NCI-H2196 treated with DMSO at 0.1 percent for 48 hours (cell line): ENCODE data around the gene ZBTB16.

Experiments
- DNase-seq: peaks from one replicate; lab custom pipeline; 2025; ENCODE audit not compliant: unreplicated experiment; lab: John Stamatoyannopoulos, UW

The ZBTB16 gene

DNA sequence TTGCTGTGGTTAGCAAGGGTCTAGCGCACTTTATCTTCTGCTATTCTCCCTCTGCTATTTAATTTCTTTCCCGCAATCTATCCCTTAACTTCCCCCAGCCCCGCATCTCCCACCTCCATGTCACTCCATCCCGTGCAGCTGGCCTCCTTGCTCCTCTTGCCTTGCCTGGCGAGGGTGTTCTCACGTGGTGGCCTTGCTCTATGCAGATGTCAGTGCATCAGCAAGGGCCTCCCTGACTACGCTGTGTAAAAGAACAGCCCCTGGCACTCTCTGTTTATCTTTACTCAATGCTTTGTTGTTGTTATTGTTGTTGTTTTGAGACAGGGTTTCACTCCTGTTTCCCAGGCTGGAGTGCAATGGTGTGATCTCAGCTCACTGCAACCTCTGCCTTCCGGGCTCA is 122.2 kb downstream of the ZBTB16 start:
- DNase-seq = no peak

DNA sequence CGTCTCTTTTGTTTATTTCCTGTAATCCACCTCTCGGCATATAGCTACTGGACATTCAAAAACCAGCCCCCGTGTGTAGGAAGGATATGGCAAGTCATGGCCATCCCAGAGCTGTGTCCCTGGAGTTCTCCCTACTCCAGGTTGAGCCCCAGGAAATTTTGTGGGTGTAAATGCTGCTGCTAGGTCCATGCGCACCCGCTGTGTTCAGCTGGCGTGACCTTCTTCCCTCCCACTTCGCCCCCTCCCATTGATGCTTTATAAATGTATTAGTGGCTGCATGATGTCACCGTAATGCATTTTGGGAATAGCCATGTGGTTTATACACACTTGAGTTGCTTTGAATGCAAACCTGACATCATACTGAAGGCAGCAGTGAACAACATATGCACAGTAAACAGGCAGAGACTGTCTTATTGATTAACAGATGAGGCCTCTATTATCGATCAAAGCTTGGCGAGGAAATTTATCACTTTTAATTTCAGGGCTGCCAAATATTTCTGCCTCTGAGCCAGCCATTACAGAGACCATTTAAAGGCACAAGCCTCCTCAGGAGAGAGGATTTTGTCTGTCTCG is 123.0 kb downstream of the ZBTB16 start:
- DNase-seq = no peak

DNA sequence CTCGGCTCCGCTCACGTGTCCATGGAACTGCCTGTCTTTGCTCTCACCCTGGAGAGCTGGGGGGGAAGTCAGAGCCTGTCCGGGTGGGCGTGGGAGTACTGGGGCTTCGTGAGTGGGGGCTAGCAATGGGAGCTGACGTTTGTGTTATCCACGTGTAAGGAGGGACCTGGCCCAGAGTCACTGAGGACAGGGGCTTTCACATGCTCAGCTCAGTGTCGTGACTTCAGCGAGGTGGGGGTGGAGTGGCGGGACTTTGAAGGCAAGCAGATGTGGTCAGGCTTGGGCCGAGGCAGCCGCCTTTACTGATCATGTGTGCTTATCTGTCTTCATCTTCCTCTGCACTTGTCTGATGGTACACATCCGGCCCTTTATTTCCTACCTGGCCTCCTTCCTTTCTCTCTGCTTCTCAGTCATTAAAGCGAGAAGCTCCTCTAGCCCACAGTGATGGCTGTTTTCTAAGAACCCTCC is 123.6 kb downstream of the ZBTB16 start:
- no peak for DNase-seq

DNA sequence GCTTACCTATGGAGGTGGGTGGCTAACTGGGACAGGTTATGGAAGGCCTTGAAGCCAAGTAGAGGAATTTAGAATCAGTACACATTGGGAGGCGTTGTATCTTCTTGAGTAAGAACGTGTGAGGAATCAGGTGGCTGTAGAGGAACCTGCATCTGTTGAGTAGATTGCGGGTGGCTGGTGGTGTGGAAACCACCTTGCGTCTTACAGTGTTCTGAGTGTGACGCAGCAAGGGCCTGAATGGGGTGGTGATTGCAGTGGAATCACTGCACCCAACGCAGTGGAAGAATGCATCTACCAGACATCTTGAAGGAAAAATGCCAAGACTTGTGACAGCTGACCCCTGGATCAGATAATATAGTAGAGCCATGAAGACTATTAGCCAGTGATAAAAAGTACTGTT is 125.9 kb downstream of the ZBTB16 start:
- no peak for DNase-seq

DNA sequence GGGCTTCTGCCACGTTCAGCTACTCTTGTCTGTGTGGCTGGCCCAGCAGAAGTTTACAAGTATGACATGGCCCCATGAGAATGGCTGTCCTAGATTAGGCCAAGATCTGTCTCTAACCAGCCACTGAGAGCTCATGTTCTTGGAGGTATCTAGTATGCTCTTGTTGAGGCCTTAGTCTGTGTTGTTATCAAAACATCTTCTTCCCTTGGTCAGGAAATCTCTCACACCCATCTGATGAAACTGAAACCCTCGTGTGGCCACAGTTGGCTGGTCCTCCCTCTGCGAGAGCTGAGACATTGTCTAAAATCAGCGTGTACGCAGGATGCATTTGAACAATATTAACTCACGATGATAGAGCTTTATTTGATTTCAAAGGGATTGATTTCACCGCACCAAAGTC is 127.7 kb downstream of the ZBTB16 start:
- DNase-seq = no peak

DNA sequence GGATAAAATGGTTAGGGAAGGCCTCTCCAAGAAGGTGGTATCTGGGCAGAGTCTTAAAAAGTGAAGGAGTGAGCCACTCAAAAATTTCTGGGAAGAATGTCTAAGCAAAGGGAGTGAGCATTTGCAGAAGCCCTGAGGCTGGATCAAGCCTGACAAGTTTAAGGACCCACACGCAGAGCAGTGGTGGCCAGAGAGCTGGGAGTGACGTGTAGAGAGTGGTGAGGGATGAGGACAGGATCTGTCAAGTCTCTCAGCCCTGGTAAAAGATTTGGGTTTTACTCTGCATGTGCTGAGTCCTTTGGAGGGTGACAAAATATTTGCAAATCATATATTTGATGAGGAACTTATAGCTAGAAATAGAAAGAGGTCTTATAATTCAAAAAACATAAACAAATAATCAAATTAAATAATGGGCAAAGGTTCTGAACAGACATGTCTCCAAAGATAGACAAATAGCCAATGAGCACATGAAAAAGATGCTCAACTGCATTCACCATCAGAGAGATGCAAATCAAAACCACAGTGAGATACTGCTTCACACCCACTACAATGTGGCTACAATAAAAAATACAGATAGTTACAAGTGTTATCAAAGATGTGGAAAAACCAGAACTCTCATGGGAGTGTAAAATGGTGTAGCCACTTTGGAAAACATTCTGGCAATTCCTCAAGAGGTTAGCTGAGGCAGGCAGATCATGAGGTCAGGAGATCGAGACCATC is 129.5 kb downstream of the ZBTB16 start:
- no peak for DNase-seq

DNA sequence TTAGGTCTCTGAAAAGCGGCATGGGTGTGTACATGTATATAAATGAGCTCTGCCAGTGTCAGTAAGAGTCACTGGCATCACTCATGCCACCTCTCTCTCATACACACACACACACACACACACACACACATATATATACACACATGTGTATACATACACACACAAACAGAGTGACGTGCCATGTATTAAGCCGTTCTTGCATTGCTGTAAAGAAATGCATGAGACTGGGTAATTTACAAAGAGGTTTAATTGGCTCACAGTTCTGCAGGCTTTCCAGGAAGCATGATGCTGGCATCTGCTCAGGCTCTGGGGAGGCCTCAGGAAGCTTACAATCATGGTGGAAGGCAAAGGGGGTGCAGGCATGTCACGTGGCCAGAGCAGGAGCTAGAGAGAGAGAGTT is 131.1 kb downstream of the ZBTB16 start:
- no peak for DNase-seq

DNA sequence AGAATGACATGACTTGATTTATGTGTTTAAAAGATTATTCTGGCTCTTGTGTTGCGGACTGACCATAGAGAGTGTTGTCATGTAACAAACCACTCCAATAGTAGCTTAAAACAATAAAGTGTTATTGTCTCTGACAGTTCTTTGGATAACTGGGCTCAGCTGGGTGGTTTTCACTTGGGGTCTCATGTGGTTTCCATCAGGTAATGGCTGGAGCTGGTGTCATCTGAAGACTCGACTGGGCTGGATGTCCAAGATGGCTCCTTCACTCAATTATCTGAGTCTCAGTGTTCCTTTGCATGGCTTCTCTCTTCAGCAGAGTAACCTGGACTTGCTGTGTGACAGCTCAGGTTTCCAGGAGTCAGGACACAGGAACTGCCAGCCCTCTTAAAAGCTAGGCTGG is 132.4 kb downstream of the ZBTB16 start:
- DNase-seq = no peak

DNA sequence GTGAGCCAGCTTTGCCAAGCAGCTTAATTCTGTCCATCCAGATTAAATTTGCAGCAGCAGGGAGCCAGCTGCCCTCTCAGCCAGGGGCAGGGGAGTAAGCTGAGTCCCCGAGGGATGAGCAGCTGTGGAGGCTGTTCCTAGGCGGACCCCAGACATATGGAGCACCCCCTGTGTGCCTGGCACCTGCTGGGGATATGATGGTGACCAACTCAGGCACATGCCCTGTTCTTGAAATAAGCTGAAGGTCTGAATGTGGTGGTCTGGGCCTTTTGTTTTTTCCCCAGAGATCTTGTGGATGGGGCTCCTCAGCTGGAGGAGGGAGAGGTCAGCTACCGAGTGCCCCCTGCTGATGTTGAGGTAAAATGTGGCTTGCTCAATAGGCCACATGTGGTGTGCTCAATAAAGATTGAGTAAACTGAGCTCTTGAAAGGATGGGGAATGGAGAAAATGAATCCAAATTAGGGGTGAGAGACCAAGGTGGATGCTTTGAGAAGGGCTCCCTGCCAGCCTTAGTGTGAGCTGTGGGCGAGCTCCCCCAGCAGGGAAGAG is 133.4 kb downstream of the ZBTB16 start:
- no peak for DNase-seq

DNA sequence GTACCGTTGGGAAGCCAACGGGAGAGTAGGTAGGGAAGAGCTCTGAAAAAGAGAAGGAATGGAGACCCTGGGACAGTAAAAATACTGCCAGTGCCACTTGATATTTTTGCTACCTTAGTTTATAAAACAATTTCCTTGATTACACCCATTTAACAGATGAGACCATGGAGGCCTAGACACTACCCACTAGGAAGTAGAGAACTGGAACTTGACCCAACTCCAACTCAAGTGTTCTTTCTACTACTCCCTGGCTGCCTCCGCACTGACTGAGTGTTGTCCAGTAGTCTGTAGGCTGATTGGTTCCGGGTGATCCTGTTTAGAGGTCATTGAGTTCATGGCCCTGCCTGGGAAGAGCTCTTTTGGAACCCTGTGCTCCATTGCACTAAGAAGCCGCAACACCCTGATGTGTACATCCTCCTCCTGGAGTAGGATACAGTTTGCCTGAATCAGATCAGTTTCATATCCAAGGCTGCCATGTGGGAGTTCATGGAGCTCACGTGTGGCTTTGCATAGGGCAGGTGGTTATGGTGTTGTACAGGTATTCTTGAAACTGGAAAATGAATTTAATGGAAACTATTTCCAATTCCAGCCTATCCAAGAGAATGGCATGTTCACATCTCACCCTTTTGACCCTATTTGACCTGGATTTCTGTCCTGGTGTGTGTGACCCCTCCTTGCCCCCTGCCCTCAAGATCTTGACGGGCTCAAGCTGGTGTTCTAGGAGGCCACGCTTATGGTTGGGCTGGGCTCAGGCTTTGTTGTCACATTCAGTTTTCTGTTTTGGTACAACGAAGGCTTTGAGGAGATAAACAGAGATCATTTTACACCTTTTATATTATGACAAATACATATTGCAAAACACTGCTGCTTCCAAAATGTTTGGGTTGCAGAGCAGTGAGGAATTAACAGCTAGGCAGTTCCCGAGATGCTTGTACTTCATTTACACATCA is 134.5 kb downstream of the ZBTB16 start:
- DNase-seq = no peak

DNA sequence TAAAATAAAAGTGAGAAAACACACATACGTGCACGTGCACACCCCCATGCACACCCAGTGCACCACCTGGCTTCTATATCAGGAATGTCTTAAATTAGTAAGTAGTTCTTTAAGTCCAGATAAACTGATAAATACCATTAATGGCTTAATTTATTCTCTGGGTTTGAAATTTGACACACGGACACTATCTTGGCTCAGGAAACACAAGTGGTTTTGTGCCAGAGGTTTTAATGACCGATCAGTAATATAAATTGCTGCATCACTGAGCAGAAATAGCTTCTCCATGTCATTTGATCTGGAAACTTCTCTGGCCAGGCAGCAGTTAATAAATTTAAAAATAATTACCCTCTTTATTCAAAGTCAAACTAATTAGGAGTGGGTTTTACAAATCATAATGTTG is 135.2 kb downstream of the ZBTB16 start:
- peak; percentile 7 for DNase-seq

DNA sequence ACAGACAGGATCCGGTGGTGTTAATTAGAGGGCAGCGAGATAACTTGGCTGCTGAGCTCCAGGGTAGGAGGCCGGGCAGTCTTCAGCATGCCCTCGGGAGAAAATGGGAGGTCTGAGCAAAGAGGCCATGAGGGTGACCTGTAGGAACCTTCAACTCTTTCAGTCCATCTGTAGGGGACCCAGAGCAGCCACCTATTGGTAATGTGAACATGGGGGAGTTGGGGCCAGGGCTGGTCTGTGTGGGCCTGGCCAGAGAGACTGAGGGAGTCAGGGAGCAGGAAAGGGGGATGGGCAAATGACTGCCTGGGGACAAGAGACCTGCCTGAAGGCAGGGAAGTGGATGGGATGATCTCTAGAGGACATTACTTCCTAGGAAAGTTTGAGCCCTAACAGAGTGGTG is 135.6 kb downstream of the ZBTB16 start:
- no peak for DNase-seq

DNA sequence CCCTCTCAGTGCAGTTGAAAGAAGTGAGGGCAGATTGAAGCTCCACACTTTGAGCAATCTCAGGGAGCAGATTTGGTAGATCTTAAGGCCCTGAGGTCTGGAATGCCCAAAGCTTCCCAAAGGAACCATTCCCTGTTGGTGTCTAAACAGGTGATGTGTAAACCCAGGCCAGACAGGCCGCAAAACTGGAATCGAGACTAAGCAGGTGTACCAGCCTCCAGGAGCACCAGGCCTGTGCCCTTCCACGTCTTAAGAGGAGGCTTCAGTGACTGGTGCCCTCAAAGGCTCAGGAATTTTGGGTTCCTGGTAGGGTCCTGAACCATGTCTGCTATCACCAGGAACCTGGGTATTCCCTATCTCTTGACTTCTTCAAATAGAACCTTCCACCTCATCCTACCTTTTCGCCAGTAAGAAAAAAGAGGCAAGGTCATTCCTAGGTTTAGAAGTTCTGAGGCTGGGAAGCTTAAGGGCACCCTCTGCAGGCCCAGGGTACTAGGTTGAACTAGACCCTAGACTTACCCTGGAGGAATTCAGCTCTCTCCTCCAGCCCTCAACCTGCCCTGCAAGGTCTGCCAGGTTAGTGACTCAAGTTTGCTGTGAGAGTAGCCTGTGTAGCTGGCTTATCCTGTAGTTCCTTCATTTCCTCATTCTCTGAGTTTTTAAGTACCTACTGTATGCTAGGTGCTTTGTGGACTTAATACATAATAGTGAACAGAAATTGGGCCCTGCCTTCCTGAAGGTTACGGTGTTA is 136.6 kb downstream of the ZBTB16 start:
- peak; percentile 20 for DNase-seq

DNA sequence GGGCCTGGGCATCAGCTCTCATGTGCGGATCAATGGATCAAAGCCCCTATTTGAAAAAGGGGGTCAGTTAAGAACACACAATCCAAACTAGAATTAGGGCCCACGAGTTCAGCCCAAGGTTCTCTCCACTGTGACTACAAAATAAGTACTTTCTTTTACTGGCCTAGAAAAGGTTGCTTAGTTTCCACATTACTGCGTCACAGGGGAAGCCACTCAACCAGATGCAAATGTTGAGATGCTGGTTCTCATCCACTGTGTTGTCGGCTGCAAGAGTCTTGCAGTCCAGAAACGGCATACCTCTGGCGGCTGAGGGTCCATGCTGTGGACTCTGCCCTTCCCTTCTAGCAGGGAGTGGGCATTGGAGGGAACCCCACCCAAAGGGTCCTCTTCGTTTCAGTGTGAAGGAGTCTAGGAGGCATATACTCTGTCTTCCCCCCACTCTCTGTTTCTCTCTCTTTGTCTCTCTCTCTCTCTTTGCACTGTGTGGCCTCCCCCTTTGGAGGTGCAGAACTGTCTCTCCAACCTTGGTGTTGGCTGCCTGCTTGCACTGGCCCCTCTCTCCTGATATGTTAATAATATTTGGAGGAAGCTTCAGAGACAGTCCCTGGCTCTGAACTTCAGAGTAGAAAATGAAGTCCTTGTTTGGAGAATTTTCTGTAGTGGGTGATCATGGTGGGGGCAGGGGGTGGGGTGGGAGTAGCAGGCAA is 137.6 kb downstream of the ZBTB16 start:
- DNase-seq = no peak

DNA sequence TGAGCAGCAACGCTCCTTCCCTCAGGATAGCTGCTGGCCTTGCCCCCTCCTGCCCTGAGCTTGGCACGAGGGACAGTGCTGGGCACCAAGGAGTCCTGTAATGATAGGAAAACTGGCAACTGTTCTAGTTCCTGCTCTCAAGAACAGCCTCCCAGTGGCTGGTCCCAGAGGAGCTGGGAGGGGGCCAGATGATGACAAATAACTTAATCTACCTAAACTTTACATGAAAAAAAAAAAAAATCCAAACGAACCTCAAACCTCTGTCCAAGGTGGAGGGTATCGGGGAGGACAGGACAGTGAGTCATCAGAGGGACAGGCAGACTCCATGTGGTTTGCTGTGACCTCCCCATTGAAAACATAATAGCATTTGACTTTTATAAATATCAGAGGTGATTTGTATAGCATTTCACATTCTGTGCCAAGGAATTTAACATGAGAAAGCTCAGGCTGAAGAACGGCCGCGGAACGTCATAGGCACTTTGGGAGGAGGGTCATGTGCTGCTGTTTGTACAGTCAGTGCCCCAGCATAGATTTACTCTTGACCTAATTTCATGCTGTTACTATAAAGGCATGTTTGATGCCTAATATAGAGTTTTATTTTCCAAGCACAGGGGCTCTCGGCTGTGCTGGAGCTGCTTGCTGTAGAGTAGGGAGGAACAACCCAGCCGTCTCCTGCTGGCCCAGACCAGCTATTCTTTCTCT is 138.4 kb downstream of the ZBTB16 start:
- peak; percentile 87 for DNase-seq

DNA sequence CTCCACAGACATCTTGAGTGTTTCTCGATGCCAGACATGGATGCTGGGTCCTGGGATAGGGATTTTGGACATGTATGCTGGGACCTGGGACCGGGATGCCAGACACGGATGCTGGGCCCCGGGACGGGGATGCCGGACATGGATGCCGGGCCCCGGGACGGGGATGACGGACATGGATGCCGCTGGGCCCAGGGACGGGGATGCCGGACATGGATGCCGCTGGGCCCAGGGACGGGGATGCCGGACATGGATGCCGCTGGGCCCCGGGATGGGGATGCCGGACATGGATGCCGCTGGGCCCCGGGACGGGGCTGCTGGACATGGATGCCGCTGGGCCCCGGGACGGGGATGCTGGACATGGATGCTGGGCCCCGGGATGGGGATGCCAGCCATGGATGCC is 139.5 kb downstream of the ZBTB16 start:
- no peak for DNase-seq

DNA sequence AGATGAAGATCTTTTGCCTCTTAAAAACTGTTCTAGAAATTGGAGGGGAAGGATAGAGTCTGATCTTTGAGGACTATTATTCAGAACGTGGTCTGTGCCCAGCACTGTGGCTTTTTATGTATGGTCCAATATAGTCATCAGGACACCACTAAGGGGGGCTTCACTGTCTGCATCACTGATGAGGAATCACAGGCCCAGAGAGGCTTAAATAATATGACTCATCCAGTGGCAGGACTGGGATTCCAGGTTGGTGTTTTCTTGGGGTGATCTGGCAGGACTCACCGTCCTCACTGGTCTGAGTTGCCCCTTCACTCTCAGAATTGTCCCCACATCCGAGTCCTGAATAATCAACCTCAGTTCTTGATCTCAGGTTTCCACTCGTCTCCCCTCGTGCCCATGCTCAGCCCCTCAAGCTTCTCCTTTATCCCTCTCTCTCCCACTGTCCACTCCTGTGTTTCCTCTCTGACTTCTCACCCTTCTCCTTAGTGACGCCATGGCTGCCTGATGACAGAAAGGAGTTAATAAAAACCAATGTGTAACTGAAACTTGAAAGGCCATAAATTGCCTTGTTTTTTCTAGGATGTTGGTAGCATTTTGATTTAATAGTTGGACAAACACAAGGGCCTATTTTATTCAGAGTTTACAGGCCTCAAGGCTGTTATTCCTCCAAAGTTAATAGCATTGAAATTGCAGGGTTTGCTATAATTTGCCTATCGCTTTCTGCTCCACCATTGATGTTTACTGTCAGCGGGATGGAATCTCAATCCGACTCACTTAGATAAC is 141.0 kb downstream of the ZBTB16 start:
- DNase-seq = no peak

DNA sequence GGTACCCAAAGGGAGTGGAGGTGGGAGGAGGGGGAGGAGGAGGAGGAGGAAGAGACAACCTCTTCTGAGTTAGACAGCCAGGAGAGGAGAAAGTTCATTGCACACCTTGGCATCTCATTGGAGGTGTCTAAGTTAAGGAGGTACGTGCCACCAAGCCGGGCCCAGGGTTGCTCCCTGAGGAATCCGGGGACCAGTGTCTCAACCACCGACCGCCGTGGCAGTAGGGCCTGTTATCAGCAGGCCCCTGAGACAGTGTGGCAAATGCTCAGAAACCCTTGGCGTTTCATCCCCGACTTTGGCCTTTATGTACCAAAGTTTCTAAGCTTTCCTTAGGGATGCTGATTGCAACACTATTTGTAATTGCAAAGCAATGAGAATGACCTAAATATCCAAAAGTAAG is 141.7 kb downstream of the ZBTB16 start:
- DNase-seq = no peak
